Ovary (tissue), 9 donors: Measurements from ENCODE around the gene SLC6A16. TPM values are rescaled to one million over a fixed set of nuclear protein-coding genes. Genes with fewer than 3 reads are reported as not detected.
A peak's percentile ranks its signal among the peaks of the same experiment; 100 is the strongest.

ENCODE experiments used
- DNase-seq, 5 donors: peaks; one replicate each; pipeline ENCODE4 v3.0.0-alpha.2; 2019 to 2020
- H3K27ac ChIP-seq, 2 donors: fragments of 200-600 bp; one replicate each; pipeline versions ENCODE4 v1.5.1 to v1.8.0; 2019 to 2022
- H3K27me3 ChIP-seq: fragments of 200-600 bp; one replicate; pipeline ENCODE4 v1.8.0; 2022
- H3K36me3 ChIP-seq: fragments of 200-600 bp; sonication (generic); one replicate; pipeline ENCODE4 v1.5.1; 2019
- H3K4me1 ChIP-seq: one replicate; pipeline ENCODE4 v1.8.1; 2013; ENCODE audit warnings: mild to moderate bottlenecking, moderate library complexity; ENCODE audit not compliant: insufficient read depth
- H3K4me3 ChIP-seq: fragments of 200-600 bp; sonication (generic); one replicate; pipeline ENCODE4 v1.5.1; 2017
- H3K9me3 ChIP-seq, 2 donors: fragments of 200-600 bp in 1 of 2; sonication (generic) in 1 of 2; one replicate each; pipeline versions ENCODE4 v1.5.1 to v1.8.1; 2013 to 2019; ENCODE audit warnings: mild to moderate bottlenecking in 1 of 2, moderate library complexity in 1 of 2
- EP300 ChIP-seq: sonication (generic); formaldehyde crosslinking; IDR thresholded peaks from one replicate; pipeline ENCODE4 v1.6.1; 2017; ENCODE audit warnings: antibody characterized with exemption
- POLR2A ChIP-seq: fragments of 450-650 bp; IDR thresholded peaks from one replicate; pipeline ENCODE4 v1.6.1; 2017; ENCODE audit warnings: antibody characterized with exemption, mild to moderate bottlenecking, moderate library complexity
- WGBS, 3 donors: extraction: QIAGEN DNeasy Blood & Tissue Kit in 1 of 3; methylation state at CpG; one replicate each; pipeline versions ENCODE4 v1.1.5 to v1.1.7; 2013 to 2017; 5-methylcytosine and 5-hydroxymethylcytosine counted together
- intact Hi-C, 4 donors: fragments of 100-400 bp; cut with DNase I; formaldehyde crosslinking; loops; one replicate each; pipeline versions ENCODE4 v1.11.0 to v1.15.1; 2022 to 2023
- polyA plus RNA-seq, 2 donors: library from polyadenylated mRNA; stranded (reverse); fragments of 200-250 nt in 1 of 2; fragments of 350-450 nt in 1 of 2; fragmentation: Illumina TruSeq in 1 of 2; extraction: RNeasy Lipid Tissue Mini Kit (QIAGEN cat#74804) in 1 of 2; gene quantifications; one replicate each; pipeline ENCODE4 v1.2.3, GENCODE V29; 2013 to 2014
- total RNA-seq, 7 donors: library from RNA; depleted of rRNA in 2 of 7; stranded (reverse); fragments of >200 nt in 2 of 7; fragmentation: NEBNext Ultra II Directional in 3 of 7; extraction: Animal tissue kit (Norgen Biotek cat#: 25700) in 3 of 7; gene quantifications; one replicate each; pipeline versions ENCODE4 v1.1.0 to v1.2.4, GENCODE V29; 2016 to 2023
- TF ChIP-seq, protein P1 (sequence below), 3 donors: fragments of 450-650 bp in 2 of 3; fragments of 200-600 bp in 1 of 3; IDR thresholded peaks; one replicate each; pipeline versions ENCODE4 v1.5.1 to v1.8.0; 2016 to 2022; ENCODE audit warnings: antibody characterized with exemption in 3 of 3, mild to moderate bottlenecking in 1 of 3
- donor health status: DM: no; HTN: no; CAD: no; lungs with moderate emphysema.
- donor health status: DM: no; HTN: no; CAD: no.
- donor health status: Bipolar disorder and iron deficiency.
- donor health status: DM: yes; HTN: yes; CAD: no.
- donor health status: DM: no; HTN: no; CAD: no.
- donor health status: DM: yes; HTN: yes; CAD: no.

SLC6A16 gene
- total and polyA plus RNA-seq, 9 donors, result 1.8 to 9.3 (median 4.6) TPM

DNA sequence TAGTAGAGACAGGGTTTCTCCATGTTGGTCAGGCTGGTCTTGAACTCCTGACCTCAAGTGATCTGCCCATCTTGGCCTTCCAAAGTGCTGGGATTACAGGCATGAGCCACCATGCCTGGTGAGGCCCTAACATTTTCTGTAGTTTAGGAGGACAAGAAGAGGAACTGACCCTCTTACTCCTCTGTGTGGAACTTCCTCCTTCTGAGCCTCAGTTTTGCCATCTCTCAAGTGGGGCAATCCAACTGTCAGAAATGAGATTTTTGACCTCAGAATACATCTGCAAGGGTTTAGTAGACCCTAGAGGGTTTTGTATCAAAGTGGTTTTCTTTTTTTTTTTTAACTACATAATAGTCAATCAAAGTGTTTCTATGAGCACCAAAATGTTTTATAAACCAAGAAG, 41.1 kb upstream of the SLC6A16 start:
- Histone ChIP-seq H3K4me1 (no peaks in the 10 kb centered on the region), H3K27ac (no peak overlapping the region), H3K27me3 (no peaks in the 10 kb centered on the region), H3K4me3 (no peak overlapping the region), H3K36me3 (no peaks in the 10 kb centered on the region), H3K9me3 (no peaks in the 10 kb centered on the region)
- DNase-seq, result no peak
- TF ChIP-seq, protein P1, sequence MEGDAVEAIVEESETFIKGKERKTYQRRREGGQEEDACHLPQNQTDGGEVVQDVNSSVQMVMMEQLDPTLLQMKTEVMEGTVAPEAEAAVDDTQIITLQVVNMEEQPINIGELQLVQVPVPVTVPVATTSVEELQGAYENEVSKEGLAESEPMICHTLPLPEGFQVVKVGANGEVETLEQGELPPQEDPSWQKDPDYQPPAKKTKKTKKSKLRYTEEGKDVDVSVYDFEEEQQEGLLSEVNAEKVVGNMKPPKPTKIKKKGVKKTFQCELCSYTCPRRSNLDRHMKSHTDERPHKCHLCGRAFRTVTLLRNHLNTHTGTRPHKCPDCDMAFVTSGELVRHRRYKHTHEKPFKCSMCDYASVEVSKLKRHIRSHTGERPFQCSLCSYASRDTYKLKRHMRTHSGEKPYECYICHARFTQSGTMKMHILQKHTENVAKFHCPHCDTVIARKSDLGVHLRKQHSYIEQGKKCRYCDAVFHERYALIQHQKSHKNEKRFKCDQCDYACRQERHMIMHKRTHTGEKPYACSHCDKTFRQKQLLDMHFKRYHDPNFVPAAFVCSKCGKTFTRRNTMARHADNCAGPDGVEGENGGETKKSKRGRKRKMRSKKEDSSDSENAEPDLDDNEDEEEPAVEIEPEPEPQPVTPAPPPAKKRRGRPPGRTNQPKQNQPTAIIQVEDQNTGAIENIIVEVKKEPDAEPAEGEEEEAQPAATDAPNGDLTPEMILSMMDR (IDR thresholded peaks at IDR 0.05), result no peak
- no peak for TF ChIP-seq POLR2A
- intact Hi-C loops, result loop anchor here in 1 of 4 donors (10.0 kb wide), 1 partner anchor 79 kb away; the partner anchor contains the start of gene SLC17A7

DNA sequence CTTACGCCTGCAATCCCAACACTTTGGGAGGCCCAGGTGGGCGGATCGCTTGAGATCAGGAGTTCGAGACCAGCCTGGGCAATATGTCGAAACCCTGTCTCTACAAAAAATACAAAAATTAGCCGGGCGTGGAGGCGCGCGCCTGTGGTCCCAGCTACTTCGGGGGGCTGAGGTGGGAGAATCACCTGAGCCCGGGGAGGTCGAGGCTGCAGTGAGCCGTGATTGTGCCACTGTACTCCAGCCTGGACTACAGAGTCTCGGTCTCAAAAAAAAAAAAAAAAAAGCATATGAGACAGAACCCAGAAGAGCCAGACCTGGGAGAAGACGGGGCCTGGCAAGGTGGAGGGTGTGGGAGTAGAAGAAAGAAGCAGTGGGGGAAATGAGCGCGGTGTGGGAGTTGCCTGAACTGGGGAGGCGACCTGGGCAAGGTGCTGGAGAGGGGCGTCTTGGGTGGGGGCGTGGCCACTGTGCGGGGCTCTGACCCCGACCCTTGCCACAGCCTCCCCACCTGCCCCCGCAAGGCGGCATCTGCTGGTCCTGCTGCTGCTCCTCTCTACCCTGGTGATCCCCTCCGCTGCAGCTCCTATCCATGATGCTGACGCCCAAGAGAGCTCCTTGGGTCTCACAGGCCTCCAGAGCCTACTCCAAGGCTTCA, 39.2 kb upstream of the SLC6A16 start:
- intact Hi-C loops, result loop anchor here in 1 of 4 donors (10.0 kb wide), 1 partner anchor 81 kb away; the partner anchor contains the start of gene SLC17A7
- H3K4me3 ChIP-seq, result peak overlapping the region; percentile 23
- 53 to 65% (median 55%) methylated on average over 27 of the region's 27 CpGs for WGBS, 3 donors
- DNase-seq, result peak; percentile 41 to 66 (median 61)
- H3K9me3 ChIP-seq, result no peaks in the 10 kb centered on the region
- TF ChIP-seq EP300, result no peak
- no peak for TF ChIP-seq POLR2A
- TF ChIP-seq, protein P1 (IDR thresholded peaks at IDR 0.05), result no peak
- H3K4me1 ChIP-seq, result no peaks in the 10 kb centered on the region
- H3K27ac ChIP-seq, result peak overlapping the region in 1 of 2 donors; percentile 92
- no peaks in the 10 kb centered on the region for H3K36me3 ChIP-seq
- no peaks in the 10 kb centered on the region for H3K27me3 ChIP-seq

- WGBS, 3 donors, result 0 to 1% (median 1%) methylated on average over 45 to 46 of the region's 46 CpGs
- Histone ChIP-seq H3K4me1 (no peaks in the 10 kb centered on the region), H3K36me3 (no peaks in the 10 kb centered on the region), H3K9me3 (no peaks in the 10 kb centered on the region), H3K27ac (peak within 1 kb of the TSS; percentile 88 to 92), H3K4me3 (peak within 1 kb of the TSS; percentile 53), H3K27me3 (no peaks in the 10 kb centered on the region)
- DNase-seq, result peak; percentile 100
- TF ChIP-seq, protein P1 (IDR thresholded peaks at IDR 0.05), result no peak
- TF ChIP-seq EP300, result no peak
- TF ChIP-seq POLR2A, result peak; percentile 62
- intact Hi-C loops, result loop anchor here in 1 of 4 donors (10.0 kb wide), 1 partner anchor 81 kb away; the partner anchor contains the start of gene SLC17A7
Observed at GRCh38 chr19:49363268-49364082, 38.5 kb upstream of the SLC6A16 start, which contains the start of gene DKKL1. Gene DKKL1, plus strand, starts transcription at chr19:49363877. Its CDS starts 122 bp downstream, at chr19:49363999.

GRCh38 chr19:49362929-49363267, 37.9 kb upstream of the SLC6A16 start:
- H3K4me1 ChIP-seq, result no peaks in the 10 kb centered on the region
- H3K36me3 ChIP-seq, result no peaks in the 10 kb centered on the region
- 0 to 1% (median 0%) methylated on average over 14 of the region's 14 CpGs for WGBS, 3 donors
- peak overlapping the region; percentile 88 to 92 for H3K27ac ChIP-seq
- no peaks in the 10 kb centered on the region for H3K27me3 ChIP-seq
- H3K4me3 ChIP-seq, result peak overlapping the region; percentile 53
- intact Hi-C loops, result loop anchor here in 1 of 4 donors (10.0 kb wide), 1 partner anchor 82 kb away; the partner anchor contains the start of gene SLC17A7
- no peak for TF ChIP-seq EP300
- no peaks in the 10 kb centered on the region for H3K9me3 ChIP-seq
- peak; percentile 68 to 77 (median 75) for DNase-seq
